Measurements from ENCODE around the gene PPFIBP2.

Gene PPFIBP2

GRCh38 chr11:7577291-7578190 lies 63.7 kb downstream of the PPFIBP2 start:
- no peak for DNase-seq (ENCODE audit: low spot score)

- DNase-seq (ENCODE audit: low spot score), result no peak
These were observed 64.6 kb downstream of the PPFIBP2 start for GRCh38 chr11:7578276-7578955.

- DNase-seq (ENCODE audit: low spot score), result no peak
These were observed 65.6 kb downstream of the PPFIBP2 start for GRCh38 chr11:7579361-7579791.

- DNase-seq (ENCODE audit: low spot score), result no peak
These were observed 67.3 kb downstream of the PPFIBP2 start for GRCh38 chr11:7581021-7581590.

- no peak for DNase-seq (ENCODE audit: low spot score)
These were observed 68.7 kb downstream of the PPFIBP2 start for GRCh38 chr11:7582338-7582985.

GRCh38 chr11:7583248-7583647 lies 69.4 kb downstream of the PPFIBP2 start:
- no peak for DNase-seq (ENCODE audit: low spot score)

GRCh38 chr11:7584910-7585309 lies 71.1 kb downstream of the PPFIBP2 start:
- DNase-seq (ENCODE audit: low spot score), result no peak

- no peak for DNase-seq (ENCODE audit: low spot score)
These were observed 72.0 kb downstream of the PPFIBP2 start for GRCh38 chr11:7585816-7586215.

GRCh38 chr11:7586376-7586775 lies 72.6 kb downstream of the PPFIBP2 start:
- no peak for DNase-seq (ENCODE audit: low spot score)

- DNase-seq (ENCODE audit: low spot score), result no peak
These were observed 73.9 kb downstream of the PPFIBP2 start for GRCh38 chr11:7587712-7588111.

- no peak for DNase-seq (ENCODE audit: low spot score)
These were observed 76.1 kb downstream of the PPFIBP2 start for GRCh38 chr11:7589861-7590260.

GRCh38 chr11:7590529-7590928 lies 76.7 kb downstream of the PPFIBP2 start:
- no peak for DNase-seq (ENCODE audit: low spot score)

GRCh38 chr11:7591107-7591894 lies 77.5 kb downstream of the PPFIBP2 start:
- DNase-seq (ENCODE audit: low spot score), result no peak

GRCh38 chr11:7591987-7592386 lies 78.2 kb downstream of the PPFIBP2 start:
- no peak for DNase-seq (ENCODE audit: low spot score)

GRCh38 chr11:7592711-7593110 lies 78.9 kb downstream of the PPFIBP2 start:
- no peak for DNase-seq (ENCODE audit: low spot score)

- no peak for DNase-seq (ENCODE audit: low spot score)
These were observed 79.7 kb downstream of the PPFIBP2 start for GRCh38 chr11:7593481-7593880.

GRCh38 chr11:7595016-7595866 lies 81.4 kb downstream of the PPFIBP2 start:
- no peak for DNase-seq (ENCODE audit: low spot score)

- no peak for DNase-seq (ENCODE audit: low spot score)
These were observed 82.2 kb downstream of the PPFIBP2 start for GRCh38 chr11:7595951-7596350.

- DNase-seq (ENCODE audit: low spot score), result no peak
These were observed 83.2 kb downstream of the PPFIBP2 start for GRCh38 chr11:7596975-7597391.

- no peak for DNase-seq (ENCODE audit: low spot score)
These were observed 83.8 kb downstream of the PPFIBP2 start for GRCh38 chr11:7597620-7598019.

GRCh38 chr11:7599209-7599608 lies 85.4 kb downstream of the PPFIBP2 start:
- no peak for DNase-seq (ENCODE audit: low spot score)

All from ecto neural progenitor cell (in vitro differentiated cells).